NCI-H1092 (cell line): Measurements from ENCODE around the gene TMEM129.
"Not testable (repeated sequence)": the region's sequence is repeated elsewhere in the genome, so short reads cannot be mapped to it uniquely, and the experiment has no call there.

Source experiments
- DNase-seq: peaks from one replicate; lab custom pipeline; 2025; lab: John Stamatoyannopoulos, UW

Gene TMEM129

GRCh38 chr4:1721666-1722550 is 785 bp upstream of the TMEM129 start:
- DNase-seq = no peak

- peak; percentile 22 for DNase-seq
Observed at GRCh38 chr4:1720163-1720983, 750 bp downstream of the TMEM129 start.

- no peak for DNase-seq
Observed at GRCh38 chr4:1718095-1718850, 2.9 kb downstream of the TMEM129 start.

- no peak for DNase-seq
Observed at GRCh38 chr4:1717129-1718094, 3.7 kb downstream of the TMEM129 start.

GRCh38 chr4:1716065-1716945 is 4.8 kb downstream of the TMEM129 start:
- no peak for DNase-seq

- DNase-seq = no peak
Observed at GRCh38 chr4:1715002-1715758, 5.9 kb downstream of the TMEM129 start.

- no peak for DNase-seq
Observed at GRCh38 chr4:1714303-1715001, 6.7 kb downstream of the TMEM129 start.

GRCh38 chr4:1713003-1713851 is 7.9 kb downstream of the TMEM129 start:
- DNase-seq = no peak

GRCh38 chr4:1712216-1713002 is 8.7 kb downstream of the TMEM129 start, which contains the start of gene SLBP:
TSS of gene SLBP (minus strand) at chr4:1712319. CDS start at chr4:1712188, 131 bp downstream.
- peak; percentile 93 for DNase-seq

GRCh38 chr4:1711571-1712215 is 9.4 kb downstream of the TMEM129 start:
- DNase-seq = no peak

GRCh38 chr4:1711055-1711570 is 10.0 kb downstream of the TMEM129 start:
- DNase-seq = no peak

- no peak for DNase-seq
Observed at GRCh38 chr4:1708581-1708980, 12.5 kb downstream of the TMEM129 start.

GRCh38 chr4:1706358-1706757 is 14.8 kb downstream of the TMEM129 start:
- DNase-seq = no peak

- no peak for DNase-seq
Observed at GRCh38 chr4:1705732-1706131, 15.4 kb downstream of the TMEM129 start.

- DNase-seq = no peak
Observed at GRCh38 chr4:1703867-1704266, 17.3 kb downstream of the TMEM129 start.

- DNase-seq = not testable (repeated sequence)
Observed at GRCh38 chr4:1701671-1702070, 19.5 kb downstream of the TMEM129 start.
